ENCODE measurements around the gene ARMCX4. TPM values are rescaled to one million over a fixed set of nuclear protein-coding genes. Genes with fewer than 3 reads are reported as not detected.

The ARMCX4 gene
- total and polyA plus RNA-seq, 9 of the 15 experiments (the other 6 are each of a cell fraction or from before 2014, with no cell fraction given) = 0.11 TPM; not detected in 8

GRCh38 chrX:101450961-101451360 lies 34.3 kb upstream of the ARMCX4 start:
- Histone ChIP-seq H3K27ac (ENCODE audit: extremely low read depth, low read depth, low read length) (no peak overlapping the region), H3K9ac (ENCODE audit: insufficient read depth in 1 of 2, low read depth in 2 of 2, low read length in 2 of 2) (no peak overlapping the region), H3K36me3 (ENCODE audit: control insufficient read depth, insufficient read depth, low read length) (no peaks in the 10 kb centered on the region), H3K79me2 (ENCODE audit: control insufficient read depth, insufficient read depth, low read length) (no peaks in the 10 kb centered on the region), H3K4me3 (no peak overlapping the region), H3K9me3 (replicated peaks; ENCODE audit: control insufficient read depth, insufficient read depth, low read depth, low read length) (no peaks in the 10 kb centered on the region), H4K20me1 (replicated peaks; ENCODE audit: control insufficient read depth, insufficient read depth, low read length) (no peaks in the 10 kb centered on the region), H2AFZ (ENCODE audit: low read depth, low read length) (no peak overlapping the region), H3K9me1 (ENCODE audit: control insufficient read depth, insufficient read depth, low read length) (no peaks in the 10 kb centered on the region), H3K27me3 (ENCODE audit: control insufficient read depth in 2 of 2, insufficient read depth in 2 of 2, low read length in 2 of 2) (no peaks in the 10 kb centered on the region), H3K4me2 (ENCODE audit: insufficient read depth, low read length) (no peak overlapping the region), H3K4me1 (replicated peaks in 1 of 2; ENCODE audit: control insufficient read depth in 2 of 2, insufficient read depth in 2 of 2, low read length in 2 of 2) (no peaks in the 10 kb centered on the region; a peak in 1 of 5 replicates)
- ATAC-seq (no peak), DNase-seq (ENCODE audit: extremely low read depth in 1 of 4, low spot score in 3 of 4) (no peak), FAIRE-seq (no peak)
- intact Hi-C loops (cut with micrococcal nuclease) (no loop called here), in situ Hi-C loops (cut with MboI) (no loop called here)
- ChIA-PET POLR2A (no interaction called here), CTCF (ENCODE audit: low intra/inter-chr PET ratio) (no interaction called here)
- WGBS (ENCODE audit: insufficient coverage, low coverage, missing lambda C conversion rate) = 0% methylated on average over 2 of the region's 2 CpGs
- no peak for TF ChIP-seq ETS2 (tag; IDR thresholded peaks at IDR 0.05; ENCODE audit: borderline replicate concordance, poor library complexity, severe bottlenecking)
- peak; percentile 17; the same call in 1 of the 2 replicates for TF ChIP-seq TFE3 (CRISPR knock-in tag; IDR thresholded peaks at IDR 0.05)
- BruUV-seq (replicated peaks) = no TSS peak

- Histone ChIP-seq H3K4me1 (replicated peaks in 1 of 2; ENCODE audit: control insufficient read depth in 2 of 2, insufficient read depth in 2 of 2, low read length in 2 of 2) (no peaks in the 10 kb centered on the region; a peak in 1 of 5 replicates), H3K79me2 (ENCODE audit: control insufficient read depth, insufficient read depth, low read length) (no peaks in the 10 kb centered on the region), H3K4me2 (ENCODE audit: insufficient read depth, low read length) (no peak overlapping the region), H3K4me3 (no peak overlapping the region), H3K9me3 (replicated peaks; ENCODE audit: control insufficient read depth, insufficient read depth, low read depth, low read length) (no peaks in the 10 kb centered on the region), H2AFZ (ENCODE audit: low read depth, low read length) (no peak overlapping the region), H3K27me3 (ENCODE audit: control insufficient read depth in 2 of 2, insufficient read depth in 2 of 2, low read length in 2 of 2) (no peaks in the 10 kb centered on the region), H3K27ac (ENCODE audit: extremely low read depth, low read depth, low read length) (no peak overlapping the region), H3K36me3 (ENCODE audit: control insufficient read depth, insufficient read depth, low read length) (no peaks in the 10 kb centered on the region), H4K20me1 (replicated peaks; ENCODE audit: control insufficient read depth, insufficient read depth, low read length) (no peaks in the 10 kb centered on the region), H3K9me1 (ENCODE audit: control insufficient read depth, insufficient read depth, low read length) (no peaks in the 10 kb centered on the region), H3K9ac (ENCODE audit: insufficient read depth in 1 of 2, low read depth in 2 of 2, low read length in 2 of 2) (no peak overlapping the region)
- no peak for ATAC-seq
- no TSS peak for BruUV-seq (replicated peaks)
- POLR2A ChIA-PET = no interaction called here
- intact Hi-C loops (cut with micrococcal nuclease) = no loop called here
- DNase-seq (ENCODE audit: extremely low read depth in 1 of 4, low spot score in 3 of 4) = no peak
- CTCF ChIA-PET (ENCODE audit: low intra/inter-chr PET ratio) = no interaction called here
- no peak for FAIRE-seq
- in situ Hi-C loops (cut with MboI) = no loop called here
- TF ChIP-seq ZNF280A (IDR thresholded peaks at IDR 0.05; ENCODE audit: low read depth, partially characterized antibody) = no peak
- TF ChIP-seq ZBTB49 (CRISPR knock-in tag; IDR thresholded peaks at IDR 0.05; ENCODE audit: borderline replicate concordance) = no peak
- WGBS (ENCODE audit: insufficient coverage, low coverage, missing lambda C conversion rate) = 0% methylated on average over 3 of the region's 3 CpGs
Observed at GRCh38 chrX:101452056-101452455, 33.2 kb upstream of the ARMCX4 start.

Measured in K562 (cell line).